H1 (cell line): ENCODE results near the gene RNF212. TPM values are rescaled to one million over a fixed set of nuclear protein-coding genes. Genes with fewer than 3 reads are reported as not detected.

ENCODE experiments used
- CTCF ChIA-PET: fragments of 300-600 bp; sonication (Branson Sonifier 250); formaldehyde crosslinking; loops from one replicate; lab custom pipeline; 2021; ENCODE audit not compliant: partially characterized antibody; lab: Charles Lee
- POLR2A ChIA-PET: fragments of 300-600 bp; sonication (Branson Sonifier 250); formaldehyde crosslinking; loops from one replicate; lab custom pipeline; 2021; ENCODE audit warnings: inconsistent platforms; ENCODE audit not compliant: partially characterized antibody; lab: Charles Lee
- DNase-seq, 2 experiments: peaks; one replicate each; pipeline versions ENCODE4 v3.0.0 to v3.0.0-alpha.2; 2010 to 2022; ENCODE audit warnings: low spot score in 2 of 2, low read depth in 1 of 2, mixed read lengths in 1 of 2
- FAIRE-seq: peaks from 2 replicates; lab custom pipeline; 2011; peaks lifted over from hg19 to GRCh38; lab: Jason Lieb, UNC
- H2AFZ ChIP-seq: 2 replicates; pipeline ENCODE4 v1.8.1; 2012; ENCODE audit warnings: low read length, inconsistent platforms
- H2AK5ac ChIP-seq: 2 replicates; pipeline ENCODE4 v1.6.1; 2013; ENCODE audit warnings: low read depth, low read length
- H2BK120ac ChIP-seq: replicated peaks from 2 replicates; pipeline ENCODE3; 2013; ENCODE audit warnings: low read depth, low read length, inconsistent platforms
- H2BK12ac ChIP-seq: 2 replicates; pipeline ENCODE4 v1.6.1; 2013; ENCODE audit warnings: low read depth, low read length
- H2BK15ac ChIP-seq: 2 replicates; pipeline ENCODE4 v1.6.1; 2013; ENCODE audit warnings: low read length
- H2BK20ac ChIP-seq: 2 replicates; pipeline ENCODE4 v1.6.1; 2013; ENCODE audit warnings: low read length
- H2BK5ac ChIP-seq: 2 replicates; pipeline ENCODE4 v1.6.1; 2013; ENCODE audit warnings: low read depth, low read length
- H3K14ac ChIP-seq: 2 replicates; pipeline ENCODE4 v1.6.1; 2013; ENCODE audit warnings: inconsistent platforms; ENCODE audit not compliant: insufficient read length
- H3K18ac ChIP-seq: 2 replicates; pipeline ENCODE4 v1.6.1; 2013; ENCODE audit warnings: low read length; ENCODE audit errors: extremely low read depth
- H3K23ac ChIP-seq: 2 replicates; pipeline ENCODE4 v1.6.1; 2013; ENCODE audit warnings: inconsistent platforms; ENCODE audit not compliant: insufficient read length
- H3K23me2 ChIP-seq: 2 replicates; pipeline ENCODE4 v1.6.1; 2013; ENCODE audit warnings: low read depth, low read length
- H3K27ac ChIP-seq: 2 replicates; pipeline ENCODE4 v1.6.1; 2011; ENCODE audit warnings: low read depth, low read length, inconsistent platforms
- H3K27me3 ChIP-seq, 4 experiments: replicated peaks in 1 of 4; 1 replicate in 1 of 4; 2 replicates in 3 of 4; pipeline versions ENCODE4 v1.6.1 to v1.8.1; 2011 to 2013; ENCODE audit warnings: low read length in 3 of 4, mild to moderate bottlenecking in 3 of 4, inconsistent platforms in 2 of 4, mixed read lengths in 2 of 4, moderate library complexity in 1 of 4; ENCODE audit not compliant: control insufficient read depth in 3 of 4, insufficient read depth in 3 of 4; ENCODE audit errors: extremely low read depth in 1 of 4
- H3K36me3 ChIP-seq, 4 experiments: 2 replicates each; pipeline versions ENCODE4 v1.6.1 to v1.8.1; 2011 to 2013; ENCODE audit warnings: mild to moderate bottlenecking in 4 of 4, low read length in 3 of 4, moderate library complexity in 2 of 4, control low read depth in 1 of 4, inconsistent platforms in 1 of 4; ENCODE audit not compliant: insufficient read depth in 4 of 4, control insufficient read depth in 2 of 4
- H3K4ac ChIP-seq: replicated peaks from 2 replicates; pipeline ENCODE3; 2013; ENCODE audit warnings: low read length, low read depth, mixed read lengths, inconsistent platforms; ENCODE audit not compliant: insufficient read length
- H3K4me1 ChIP-seq, 4 experiments: replicated peaks in 1 of 4; 1 replicate in 1 of 4; 2 replicates in 3 of 4; pipeline versions ENCODE4 v1.6.1 to v1.8.1; 2011 to 2013; ENCODE audit warnings: low read length in 3 of 4, inconsistent platforms in 2 of 4, mixed read lengths in 1 of 4; ENCODE audit not compliant: insufficient read depth in 4 of 4, control insufficient read depth in 3 of 4
- H3K4me2 ChIP-seq, 2 experiments: 2 replicates each; pipeline versions ENCODE4 v1.6.1 to v1.8.1; 2011 to 2013; ENCODE audit warnings: low read depth in 2 of 2, low read length in 2 of 2, control low read depth in 1 of 2, inconsistent platforms in 1 of 2, mild to moderate bottlenecking in 1 of 2; ENCODE audit not compliant: insufficient read depth in 1 of 2
- H3K4me3 ChIP-seq, 4 experiments: fragments of 200-600, 300-600 bp in 1 of 4; sonication (generic), shearing (Covaris generic), sonication (Bioruptor Twin) in 1 of 4; 2 replicates each; pipeline versions ENCODE4 v1.5.1 to v1.8.1; 2011 to 2016; ENCODE audit warnings: low read length in 4 of 4, low read depth in 3 of 4, control low read depth in 2 of 4, inconsistent platforms in 2 of 4, mild to moderate bottlenecking in 2 of 4, mixed read lengths in 1 of 4, moderate library complexity in 1 of 4; ENCODE audit not compliant: insufficient read depth in 2 of 4; ENCODE audit errors: extremely low read depth in 1 of 4
- H3K56ac ChIP-seq: replicated peaks from 2 replicates; pipeline ENCODE3; 2013; ENCODE audit warnings: low read depth, mild to moderate bottlenecking, mixed read lengths, low read length, inconsistent platforms; ENCODE audit not compliant: insufficient read length
- H3K79me1 ChIP-seq: 2 replicates; pipeline ENCODE4 v1.6.1; 2013; ENCODE audit warnings: low read depth, low read length, control low read depth
- H3K79me2 ChIP-seq, 2 experiments: 2 replicates each; pipeline versions ENCODE4 v1.6.1 to v1.8.1; 2012 to 2013; ENCODE audit warnings: low read length in 2 of 2, mild to moderate bottlenecking in 2 of 2, inconsistent platforms in 1 of 2; ENCODE audit not compliant: insufficient read depth in 2 of 2, control insufficient read depth in 1 of 2
- H3K9ac ChIP-seq, 4 experiments: replicated peaks in 1 of 4; 1 replicate in 1 of 4; 2 replicates in 3 of 4; pipeline versions ENCODE4 v1.6.1 to v1.8.1; 2011 to 2013; ENCODE audit warnings: low read depth in 3 of 4, low read length in 3 of 4, control low read depth in 2 of 4, mild to moderate bottlenecking in 2 of 4, moderate library complexity in 2 of 4, inconsistent platforms in 1 of 4; ENCODE audit errors: extremely low read depth in 1 of 4
- H3K9me3 ChIP-seq, 2 experiments: 2 replicates each; pipeline versions ENCODE4 v1.6.1 to v1.8.1; 2012 to 2013; ENCODE audit warnings: mild to moderate bottlenecking in 2 of 2, moderate library complexity in 2 of 2, control low read depth in 1 of 2, inconsistent platforms in 1 of 2, low read depth in 1 of 2, low read length in 1 of 2, mixed read lengths in 1 of 2; ENCODE audit not compliant: insufficient read depth in 2 of 2
- H4K20me1 ChIP-seq, 2 experiments: replicated peaks in 1 of 2; 2 replicates each; pipeline versions ENCODE3 to v1.8.1; 2011 to 2013; ENCODE audit warnings: inconsistent platforms in 2 of 2, low read length in 2 of 2, mild to moderate bottlenecking in 1 of 2; ENCODE audit not compliant: insufficient read depth in 2 of 2, control insufficient read depth in 1 of 2
- H4K5ac ChIP-seq: 2 replicates; pipeline ENCODE4 v1.6.1; 2013; ENCODE audit warnings: low read length, low read depth, mixed read lengths, inconsistent platforms; ENCODE audit not compliant: insufficient read length
- H4K8ac ChIP-seq: 2 replicates; pipeline ENCODE4 v1.8.0; 2013; ENCODE audit warnings: mild to moderate bottlenecking, moderate library complexity, low read length, inconsistent platforms; ENCODE audit not compliant: insufficient read depth; ENCODE audit errors: extremely low read depth
- H4K91ac ChIP-seq: replicated peaks from 2 replicates; pipeline ENCODE3; 2013; ENCODE audit warnings: low read length, mixed read lengths, inconsistent platforms; ENCODE audit not compliant: insufficient read length
- CREB1 ChIP-seq: IDR thresholded peaks from 2 replicates; pipeline ENCODE4 v1.6.1; 2012; ENCODE audit warnings: inconsistent platforms
- POU5F1 ChIP-seq: IDR thresholded peaks from 2 replicates; pipeline ENCODE4 v1.6.1; 2011; ENCODE audit warnings: low read depth, mild to moderate bottlenecking, low read length, moderate library complexity
- SUZ12 ChIP-seq: fragments of 200-600 bp; sonication (generic); IDR thresholded peaks from 2 replicates; pipeline ENCODE4 v1.6.1; 2012; ENCODE audit warnings: mild to moderate bottlenecking, inconsistent platforms, low read length, moderate library complexity, mixed read lengths
- TEAD4 ChIP-seq: IDR thresholded peaks from 2 replicates; pipeline ENCODE4 v1.6.1; 2012; ENCODE audit warnings: low read depth, low read length, inconsistent platforms, mixed read lengths
- YY1 ChIP-seq: IDR thresholded peaks from 2 replicates; pipeline ENCODE4 v1.6.1; 2011; ENCODE audit warnings: low read depth, mild to moderate bottlenecking, low read length
- ZNF274 ChIP-seq: IDR thresholded peaks from 2 replicates; pipeline ENCODE4 v1.7.0; 2012; ENCODE audit warnings: low read length, borderline replicate concordance; ENCODE audit errors: extremely low read depth
- WGBS, 2 experiments: shearing (Covaris generic) in 1 of 2; methylation state at CpG; one replicate each; pipeline versions ENCODE4 v1.1.6 to v1.1.7; 2013 to 2015; ENCODE audit warnings: low lambda C conversion rate in 2 of 2, mixed read lengths in 2 of 2, inconsistent platforms in 1 of 2, low coverage in 1 of 2, missing lambda C conversion rate in 1 of 2; ENCODE audit not compliant: insufficient replicate concordance in 2 of 2, insufficient coverage in 1 of 2, insufficient read length in 1 of 2; ENCODE audit errors: extremely low coverage in 1 of 2, missing lambda C conversion rate in 1 of 2; 5-methylcytosine and 5-hydroxymethylcytosine counted together
- polyA plus RNA-seq, 7 experiments: library from polyadenylated mRNA; depleted of rRNA in 3 of 7; stranded (reverse) in 5 of 7; unstranded in 2 of 7; fragments of >200 nt in 5 of 7; fragments of 200-250 nt in 2 of 7; gene quantifications; 1 replicate in 5 of 7; 2 replicates in 1 of 7; 4 replicates in 1 of 7; pipeline versions ENCODE4 v1.2.1 to v1.2.3, GENCODE V29; 2011 to 2013; ENCODE audit warnings: missing spikeins in 2 of 7, mixed read lengths in 2 of 7
- total RNA-seq: library from RNA; stranded (reverse); fragmentation: NEBNext Ultra II Directional; extraction: Animal tissue kit (Norgen Biotek cat#: 25700); gene quantifications from 2 replicates; pipeline ENCODE4 v1.2.1, GENCODE V29; 2021

Gene RNF212
- total and polyA plus RNA-seq, 2 of the 8 experiments (the other 6 are each of a cell fraction or from before 2014, with no cell fraction given) = 3.4 to 5.4 TPM

GRCh38 chr4:1026115-1026514, 87.2 kb downstream of the RNF212 start:
- Histone ChIP-seq H4K5ac (no peak overlapping the region), H2AFZ (no peak overlapping the region), H3K4me1 (peaks cover 0 to 14% (median 4%) of the 10 kb centered on the region in 4 experiments; a peak in 4 of 7 replicates), H3K9me3 (no peaks in the 10 kb centered on the region), H3K14ac (no peak overlapping the region), H2BK5ac (no peak overlapping the region), H3K36me3 (peaks cover 0 to 9% (median 8%) of the 10 kb centered on the region in 4 experiments; a peak in 5 of 8 replicates), H2BK15ac (no peak overlapping the region), H3K18ac (no peak overlapping the region), H2AK5ac (no peak overlapping the region), H3K79me1 (no peaks in the 10 kb centered on the region), H4K20me1 (peaks cover 0 to 15% of the 10 kb centered on the region in 2 experiments), H3K56ac (no peak overlapping the region), H3K4ac (peak overlapping the region; percentile 91), H2BK12ac (no peak overlapping the region; the same call in 1 of the 2 replicates), H2BK120ac (peak overlapping the region; percentile 35), H3K4me2 (no peak overlapping the region), H3K27me3 (0 out of 7 replicates have a peak, but pooled peaks cover 0 to 5% (median 0%) of the 10 kb centered on the region in 4 experiments), H4K91ac (peak overlapping the region; percentile 81), H2BK20ac (no peak overlapping the region), H4K8ac (no peak overlapping the region), H3K23me2 (no peaks in the 10 kb centered on the region; the same call in 1 of the 2 replicates), H3K27ac (no peak overlapping the region), H3K79me2 (no peaks in the 10 kb centered on the region), H3K23ac (no peak overlapping the region), H3K9ac (no peak overlapping the region), H3K4me3 (peak overlapping the region in 1 of 4 experiments; percentile 8; a peak in 1 of 8 replicates)
- CTCF ChIA-PET = interaction anchor here (0.6 to 0.7 kb wide), 2 partner anchors 238 to 252 kb away, joined by 3 read pairs; no protein-coding TSS in a partner anchor
- POLR2A ChIA-PET = interaction anchor here (1.1 kb wide), 1 partner anchor 10 kb away, joined by 5 read pairs; no protein-coding TSS in a partner anchor
- WGBS, 2 experiments = 74% methylated on average over 15 of the region's 17 CpGs; no CpG with 5 or more reads in 1 of the 2 experiments
- DNase-seq (no peak), FAIRE-seq (no peak)
- TF ChIP-seq POU5F1 (no peak), ZNF274 (no peak), YY1 (no peak), CREB1 (no peak), SUZ12 (no peak), TEAD4 (no peak)
